Measurements from ENCODE around the gene EVA1C.

- TF ChIP-seq, protein P1, sequence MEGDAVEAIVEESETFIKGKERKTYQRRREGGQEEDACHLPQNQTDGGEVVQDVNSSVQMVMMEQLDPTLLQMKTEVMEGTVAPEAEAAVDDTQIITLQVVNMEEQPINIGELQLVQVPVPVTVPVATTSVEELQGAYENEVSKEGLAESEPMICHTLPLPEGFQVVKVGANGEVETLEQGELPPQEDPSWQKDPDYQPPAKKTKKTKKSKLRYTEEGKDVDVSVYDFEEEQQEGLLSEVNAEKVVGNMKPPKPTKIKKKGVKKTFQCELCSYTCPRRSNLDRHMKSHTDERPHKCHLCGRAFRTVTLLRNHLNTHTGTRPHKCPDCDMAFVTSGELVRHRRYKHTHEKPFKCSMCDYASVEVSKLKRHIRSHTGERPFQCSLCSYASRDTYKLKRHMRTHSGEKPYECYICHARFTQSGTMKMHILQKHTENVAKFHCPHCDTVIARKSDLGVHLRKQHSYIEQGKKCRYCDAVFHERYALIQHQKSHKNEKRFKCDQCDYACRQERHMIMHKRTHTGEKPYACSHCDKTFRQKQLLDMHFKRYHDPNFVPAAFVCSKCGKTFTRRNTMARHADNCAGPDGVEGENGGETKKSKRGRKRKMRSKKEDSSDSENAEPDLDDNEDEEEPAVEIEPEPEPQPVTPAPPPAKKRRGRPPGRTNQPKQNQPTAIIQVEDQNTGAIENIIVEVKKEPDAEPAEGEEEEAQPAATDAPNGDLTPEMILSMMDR (IDR thresholded peaks at IDR 0.05), result no peak
- TF ChIP-seq POLR2A (IDR thresholded peaks at IDR 0.05), result no peak
These were observed 9.6 kb downstream of the EVA1C start for GRCh38 chr21:32422064-32422463.

Measured in lower leg skin (tissue), 3 donors.